HG03520 (cell line): ENCODE measurements around the gene CLEC4A.
"Not testable (repeated sequence)": the region's sequence is repeated elsewhere in the genome, so short reads cannot be mapped to it uniquely, and the experiment has no call there.

ENCODE experiments used
- ATAC-seq: cut with Tn5 transposase; IDR thresholded peaks from one replicate; pipeline ENCODE4 v1.9.1; 2021; ENCODE audit warnings: mild to moderate bottlenecking, moderate library complexity; ENCODE audit not compliant: unreplicated experiment

Gene CLEC4A

DNA sequence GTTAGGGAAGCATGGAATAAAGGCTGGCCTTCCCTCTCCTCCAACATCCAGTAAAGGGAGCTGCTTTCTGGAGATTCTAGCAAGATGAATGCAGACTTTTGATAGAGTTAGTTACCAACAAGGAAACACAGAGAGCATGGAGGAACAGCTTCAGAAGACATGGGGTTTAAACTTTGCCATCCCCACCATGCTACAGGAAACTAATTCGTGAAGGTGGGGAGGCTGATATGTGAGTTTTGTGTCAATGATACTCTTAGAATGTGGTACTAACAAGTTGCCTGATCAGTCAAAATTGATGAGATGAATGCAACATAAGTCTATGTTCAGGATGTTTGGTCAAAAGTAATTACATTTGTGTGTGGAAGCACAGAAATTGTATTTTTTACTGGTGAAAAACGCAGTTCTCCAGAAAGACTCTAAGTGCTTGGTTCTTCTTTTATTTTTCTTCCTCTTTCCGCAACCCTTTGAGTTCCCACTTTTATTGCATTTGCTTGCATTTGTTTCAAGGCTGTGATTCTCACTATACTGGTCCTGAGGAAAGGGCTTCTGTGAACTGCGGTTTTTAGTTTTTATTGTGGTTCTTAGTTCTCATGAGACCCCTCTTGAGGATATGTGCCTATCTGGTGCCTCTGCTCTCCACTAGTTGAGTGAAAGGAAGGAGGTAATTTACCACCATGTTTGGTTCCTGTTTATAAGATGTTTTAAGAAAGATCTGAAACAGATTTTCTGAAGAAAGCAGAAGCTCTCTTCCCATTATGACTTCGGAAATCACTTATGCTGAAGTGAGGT, at the start of gene CLEC4A:
TSS of gene CLEC4A (plus strand) at position 494 of the 789 bp plus-strand sequence. CDS start at position 756, 262 bp downstream.
- no peak for ATAC-seq

GRCh38 chr12:8075935-8076334, 47.5 kb upstream of the CLEC4A start:
- ATAC-seq = no peak

DNA sequence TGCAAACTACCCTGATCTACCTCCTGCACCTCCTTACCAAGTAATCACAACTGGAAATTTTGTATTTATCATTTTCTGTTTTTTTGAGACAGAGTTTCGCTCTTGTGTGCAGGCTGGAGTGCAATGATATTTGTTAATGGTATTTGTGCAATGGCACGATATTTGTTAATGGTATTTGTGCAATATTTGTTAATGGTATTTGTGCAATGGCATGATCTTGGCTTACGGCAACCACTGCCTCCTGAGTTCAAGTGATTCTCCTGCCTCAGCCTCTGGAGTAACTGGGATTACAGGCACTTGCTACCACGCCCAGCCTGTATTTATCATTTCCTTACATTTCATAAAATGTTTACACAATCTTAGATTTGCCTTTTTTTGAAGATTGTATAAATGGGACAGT, 47.1 kb upstream of the CLEC4A start:
- ATAC-seq = no peak

GRCh38 chr12:8077207-8077606, 46.2 kb upstream of the CLEC4A start:
- no peak for ATAC-seq

- ATAC-seq = no peak
Observed at GRCh38 chr12:8078398-8078797, 45.0 kb upstream of the CLEC4A start.

DNA sequence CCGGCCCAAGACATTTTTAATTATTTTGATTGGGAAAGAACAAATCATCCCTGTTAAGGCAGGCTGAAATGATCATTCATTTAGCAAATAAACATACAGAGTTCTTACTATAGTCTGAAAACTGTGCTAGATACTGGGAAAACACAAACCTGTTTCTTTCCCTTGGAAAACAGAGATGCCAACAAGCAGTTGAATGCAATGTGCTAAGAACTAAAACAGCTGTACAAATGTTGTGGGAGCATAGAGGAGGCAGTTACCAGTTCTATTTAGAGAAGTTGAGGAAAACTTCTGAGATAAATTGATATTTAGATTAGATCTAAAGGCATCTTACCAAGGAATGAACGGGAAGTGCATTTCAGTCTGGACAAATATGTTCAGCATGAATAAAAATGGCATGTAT, 44.5 kb upstream of the CLEC4A start:
- ATAC-seq = no peak

GRCh38 chr12:8080120-8080519, 43.3 kb upstream of the CLEC4A start:
- no peak for ATAC-seq

DNA sequence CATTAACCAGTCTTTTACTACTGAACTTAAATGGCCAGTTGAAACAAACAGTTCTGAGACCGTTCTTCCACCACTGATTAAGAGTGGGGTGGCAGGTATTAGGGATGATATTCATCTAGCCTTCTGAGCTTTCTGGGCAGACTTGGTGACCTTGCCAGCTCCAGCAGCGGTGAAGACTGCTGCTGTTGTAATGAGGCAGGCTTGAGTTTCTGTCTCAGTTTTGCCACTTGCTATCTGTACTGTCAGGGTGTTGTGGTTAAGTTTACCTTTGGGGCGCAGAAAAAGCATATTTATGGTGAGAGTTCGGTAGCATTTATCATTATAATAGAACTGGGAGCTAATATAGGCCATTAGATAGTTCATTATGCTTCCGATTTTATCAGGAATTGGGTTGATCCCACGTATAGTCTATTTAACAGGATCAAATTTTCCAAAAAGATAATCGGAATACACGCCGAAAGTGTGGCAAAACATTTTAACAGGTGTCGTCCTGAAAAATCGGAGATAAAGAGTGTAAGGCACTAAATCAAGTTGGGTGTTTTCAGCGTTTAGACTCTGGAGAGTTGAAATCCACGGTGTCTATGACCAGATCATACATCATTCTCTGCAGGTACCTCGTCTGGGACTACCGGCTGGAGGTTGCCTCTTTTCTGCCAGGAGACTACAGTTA, 42.0 kb upstream of the CLEC4A start:
- peak; percentile 21 for ATAC-seq

DNA sequence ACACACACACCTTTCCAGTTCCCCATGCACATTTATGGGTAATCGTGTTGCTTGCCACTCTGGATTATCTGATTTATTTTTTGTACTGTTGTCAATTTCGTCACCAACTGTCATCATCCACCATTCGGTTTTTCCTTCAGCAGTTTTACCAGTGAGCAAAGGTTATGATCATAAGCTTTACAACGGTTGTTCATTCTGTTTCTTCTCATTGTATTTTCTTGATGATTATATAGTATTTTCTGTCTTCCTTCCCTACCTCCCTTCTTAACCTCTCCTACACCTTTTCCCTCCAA, 40.7 kb upstream of the CLEC4A start:
- ATAC-seq = no peak

DNA sequence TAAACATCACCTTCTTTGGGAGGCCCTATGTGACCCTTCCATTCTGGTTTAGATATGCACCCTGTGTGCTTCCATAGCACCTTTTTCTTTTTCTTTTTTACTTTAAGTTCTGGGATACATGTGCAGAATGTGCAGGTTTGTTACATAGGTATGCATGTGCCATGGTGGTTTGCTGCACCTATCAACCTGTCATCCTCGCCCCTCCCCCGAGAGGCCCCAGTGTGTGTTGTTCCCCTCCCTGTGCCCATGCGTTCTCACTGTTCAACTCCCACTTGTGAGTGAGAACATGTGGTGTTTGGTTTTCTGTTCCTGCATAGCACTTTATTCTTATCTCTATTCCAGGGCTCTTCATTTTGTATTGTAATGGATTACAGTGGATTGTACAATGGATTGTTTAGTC, 39.1 kb upstream of the CLEC4A start:
- not testable (repeated sequence) for ATAC-seq

- no peak for ATAC-seq
Observed at GRCh38 chr12:8087666-8088065, 35.8 kb upstream of the CLEC4A start.

DNA sequence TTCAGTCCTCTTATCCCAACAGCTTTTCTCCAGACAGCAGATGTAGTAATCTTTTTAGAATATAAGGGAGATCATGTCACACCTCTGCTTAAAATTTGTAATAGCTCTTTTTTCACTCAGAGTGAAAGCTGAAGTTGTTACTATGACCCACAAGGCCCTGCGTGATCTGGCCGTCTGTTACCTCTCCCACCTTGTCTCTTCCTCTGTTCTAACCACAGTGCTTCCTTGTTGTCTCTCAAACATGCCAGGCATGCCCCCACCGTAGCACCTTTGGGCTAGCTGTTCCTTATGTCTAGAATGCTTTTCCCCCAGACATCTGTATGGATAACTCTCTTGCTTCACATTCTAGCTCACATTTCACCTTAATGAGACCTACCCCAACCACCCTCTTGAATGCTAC, 34.8 kb upstream of the CLEC4A start:
- ATAC-seq = peak; percentile 61

DNA sequence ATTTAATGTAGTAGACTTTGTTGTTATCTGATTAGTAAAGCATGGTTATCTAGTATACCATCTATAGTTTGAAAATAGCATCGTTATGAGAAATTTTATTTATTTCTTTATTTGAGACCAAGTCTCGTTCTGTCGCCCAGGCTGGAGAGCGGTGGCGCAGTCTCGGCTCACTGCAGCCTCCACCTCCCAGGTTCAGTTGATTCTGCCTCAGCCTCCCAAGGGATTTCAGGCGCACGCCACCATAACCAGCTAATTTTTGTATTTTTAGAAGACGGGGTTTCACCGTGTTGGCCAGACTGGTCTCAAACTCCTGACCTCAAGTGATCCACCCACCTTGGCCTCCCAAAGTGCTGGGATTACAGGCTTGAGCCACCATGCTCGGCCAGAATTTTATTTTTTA, 34.1 kb upstream of the CLEC4A start:
- not testable (repeated sequence) for ATAC-seq

DNA sequence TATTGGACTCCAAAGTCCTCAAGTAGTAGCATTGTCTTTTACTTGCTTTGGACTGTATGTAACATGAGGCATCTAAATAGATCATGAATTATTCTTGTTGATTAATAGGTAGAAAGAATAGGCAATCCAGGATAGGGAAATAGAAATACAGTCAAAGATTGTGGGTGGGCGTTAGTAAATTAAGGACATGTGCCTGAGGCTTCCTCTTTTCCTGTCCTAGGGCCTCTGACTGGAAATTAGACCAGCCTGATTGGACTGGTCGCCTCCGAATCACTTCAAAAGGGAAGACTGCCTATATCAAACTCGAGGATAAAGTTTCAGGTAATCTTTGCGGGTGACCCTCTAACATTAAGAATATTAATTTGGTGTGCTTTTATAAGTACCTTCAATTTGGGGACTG, 33.7 kb upstream of the CLEC4A start:
- no peak for ATAC-seq

DNA sequence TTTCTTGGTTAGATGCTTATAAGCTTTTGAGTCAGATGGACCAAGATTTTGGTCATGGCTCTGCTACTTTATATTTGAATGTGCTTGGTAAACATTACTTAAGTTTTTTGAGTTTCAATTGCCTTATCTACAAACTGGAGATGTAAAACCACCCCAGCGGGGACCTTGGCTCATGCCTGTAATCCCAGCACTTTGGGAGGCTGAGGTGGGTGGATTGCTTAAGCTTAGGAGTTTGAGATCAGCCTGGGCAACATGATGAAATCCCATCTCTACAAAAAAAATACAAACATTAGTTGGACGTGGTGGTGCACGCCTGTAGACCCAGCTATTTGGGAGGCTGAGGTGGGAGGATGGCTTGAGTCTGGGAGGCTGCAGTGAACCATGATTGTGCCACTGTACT, 30.1 kb upstream of the CLEC4A start:
- ATAC-seq = no peak

DNA sequence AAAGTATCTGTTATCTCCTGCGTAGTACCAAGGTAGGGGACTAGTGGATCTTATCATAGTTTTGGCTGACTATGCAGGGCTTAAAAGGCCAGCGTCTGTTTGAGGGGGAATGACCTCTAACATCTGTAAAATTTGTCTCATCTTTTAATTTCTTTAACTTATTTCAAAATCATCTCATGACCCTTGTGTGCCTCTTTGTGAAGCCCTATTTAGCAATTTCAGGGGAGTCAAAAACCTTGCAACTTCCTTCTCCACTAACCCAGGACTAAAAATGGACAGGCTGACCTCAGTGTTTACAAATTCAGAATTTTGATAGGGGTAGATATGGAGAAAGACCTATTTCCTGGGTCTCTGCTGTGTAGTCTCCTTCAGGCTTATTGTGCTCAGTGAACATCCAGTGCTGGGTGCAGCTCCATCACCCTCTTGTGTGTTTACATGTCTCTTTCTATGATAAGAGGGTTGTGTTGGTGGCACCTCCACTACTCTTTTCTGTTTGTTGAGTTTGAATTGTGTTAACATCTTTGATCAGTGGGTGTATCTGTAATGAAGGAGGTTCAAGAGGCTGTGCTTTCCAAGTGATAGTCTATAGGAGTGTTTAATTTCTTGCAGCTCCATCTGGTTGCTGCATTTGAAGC, 27.0 kb upstream of the CLEC4A start:
- no peak for ATAC-seq

GRCh38 chr12:8099235-8099634, 24.2 kb upstream of the CLEC4A start:
- ATAC-seq = no peak

DNA sequence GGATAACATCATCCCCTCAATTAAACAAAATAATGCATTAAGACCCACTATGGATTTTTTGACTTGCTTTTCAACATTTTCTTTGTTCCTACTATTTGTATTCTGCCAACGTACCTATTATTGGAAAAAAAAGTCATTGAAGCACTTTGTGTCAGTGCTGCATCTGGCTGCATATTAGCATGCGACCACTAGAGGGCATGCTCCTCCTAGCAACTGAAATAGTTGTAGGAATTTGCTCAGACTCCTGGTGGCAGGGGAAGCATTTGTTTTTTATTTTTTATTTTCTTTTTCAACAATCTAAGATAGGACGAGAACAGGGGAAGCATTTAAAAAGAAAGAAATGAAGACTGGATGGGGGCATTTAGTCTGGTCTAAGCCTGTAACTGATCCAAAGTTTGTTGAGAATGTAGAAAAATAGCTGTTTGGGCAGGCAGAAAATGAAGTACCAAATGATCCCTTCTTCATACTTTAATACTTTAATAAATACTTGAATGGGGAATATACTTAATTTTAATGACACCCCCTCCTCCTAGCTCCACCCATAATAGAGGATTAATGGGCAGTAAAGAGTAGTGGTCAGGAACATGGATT, 14.5 kb upstream of the CLEC4A start:
- no peak for ATAC-seq

DNA sequence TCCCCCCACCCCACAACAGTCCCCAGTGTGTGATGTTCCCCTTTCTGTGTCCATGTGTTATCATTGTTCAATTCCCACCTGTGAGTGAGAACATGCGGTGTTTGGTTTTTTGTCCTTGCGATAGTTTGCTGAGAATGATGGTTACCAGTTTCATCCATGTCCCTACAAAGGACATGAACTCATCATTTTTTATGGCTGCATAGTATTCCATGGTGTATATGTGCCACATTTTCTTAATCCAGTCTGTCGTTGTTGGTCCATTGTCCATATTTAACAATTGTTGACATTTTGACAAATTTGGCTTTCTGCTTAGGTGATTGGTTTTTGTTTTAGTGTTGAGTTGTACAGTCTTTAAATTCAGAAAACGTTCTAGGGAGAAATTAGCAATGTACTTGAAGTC, 10.3 kb upstream of the CLEC4A start:
- ATAC-seq = not testable (repeated sequence)

DNA sequence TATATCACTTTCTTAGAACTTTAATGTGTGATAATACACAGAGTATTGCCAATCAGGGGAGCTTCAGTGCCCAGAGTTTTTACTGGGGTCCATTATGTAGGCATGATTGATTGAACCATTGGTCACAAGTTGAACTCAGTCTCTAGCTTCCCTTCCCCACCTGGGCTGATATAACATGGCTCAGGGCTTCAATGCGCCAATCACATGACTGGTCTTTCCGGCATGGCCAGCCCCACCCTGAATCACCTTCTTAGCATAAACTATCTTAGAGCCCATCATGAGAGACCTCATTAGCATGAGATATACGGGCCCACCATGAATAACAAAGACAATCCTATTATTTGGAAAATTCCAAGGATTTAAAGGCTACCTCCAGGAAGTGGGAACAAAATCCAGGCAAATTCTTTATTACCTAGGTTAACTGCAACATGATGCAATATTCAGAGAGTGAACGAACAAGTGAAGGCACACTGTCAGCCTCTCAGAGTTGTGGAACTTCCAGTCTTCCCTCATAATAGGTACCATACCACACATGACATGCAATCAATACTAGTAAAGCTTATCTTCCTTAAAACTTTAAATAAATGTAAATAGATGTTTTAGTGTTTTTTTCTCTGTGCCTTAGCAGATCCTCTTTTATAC, 3.2 kb upstream of the CLEC4A start:
- no peak for ATAC-seq

- ATAC-seq = no peak
Observed at GRCh38 chr12:8127138-8127537, 3.7 kb downstream of the CLEC4A start.
